OCI-LY3 (cell line): Measurements from ENCODE around the gene RANBP9.

Experiments used
- CTCF ChIP-seq: fragments of 200-600, 300-600 bp; sonication (generic); IDR thresholded peaks from 2 replicates; pipeline ENCODE4 v1.5.1; 2014; ENCODE audit warnings: antibody characterized with exemption, low read length, low read depth
- EZH2phosphoT487 ChIP-seq: fragments of 200-600 bp; shearing (Covaris generic); IDR thresholded peaks from 2 replicates; pipeline ENCODE4 v1.6.1; 2018; ENCODE audit warnings: antibody characterized with exemption, mixed run types, low read depth

DNA sequence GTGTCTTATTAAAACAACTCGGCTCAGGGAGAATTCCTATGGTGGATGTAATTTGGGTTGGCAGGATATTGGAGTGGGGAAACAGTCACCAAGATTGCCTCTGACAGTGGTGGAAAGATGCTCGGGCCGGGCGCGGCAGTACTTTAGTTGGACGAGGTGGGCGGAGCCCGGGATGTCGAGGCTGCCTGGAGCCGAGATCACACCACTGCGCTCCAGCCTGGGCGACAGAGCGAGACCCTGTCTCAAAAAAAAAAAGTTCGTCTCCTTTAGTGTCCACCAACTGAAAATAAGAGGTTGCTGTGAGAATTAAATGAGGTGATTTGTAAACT, 95.9 kb downstream of the RANBP9 start:
- TF ChIP-seq EZH2phosphoT487 = no peak
- TF ChIP-seq CTCF = no peak
